ENCODE results near the gene WDFY4. TPM values are rescaled to one million over a fixed set of nuclear protein-coding genes. Genes with fewer than 3 reads are reported as not detected.

The WDFY4 gene
- total RNA-seq, 1 experiment from 2014 or later, result 0.22 TPM

DNA sequence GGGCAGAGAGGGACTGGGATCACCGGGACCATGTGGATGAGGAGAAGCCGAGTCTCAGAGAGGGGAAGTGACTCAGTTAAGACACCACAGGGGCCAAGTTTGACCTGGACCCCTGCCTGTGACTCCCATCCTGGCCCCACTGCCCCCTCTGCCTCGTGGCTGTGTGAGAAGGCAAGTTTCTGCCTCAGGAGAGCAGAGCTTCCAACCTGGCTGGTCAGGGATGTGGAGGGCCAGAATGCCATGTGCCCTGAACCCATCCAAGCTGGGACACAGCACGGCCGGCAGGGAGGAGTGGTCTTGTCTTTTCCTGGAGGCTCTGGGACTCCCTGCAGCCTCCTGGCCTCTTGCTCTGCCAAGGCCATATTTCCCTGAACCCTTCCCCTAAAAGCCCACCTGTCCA, 19.5 kb downstream of the WDFY4 start:
- Histone ChIP-seq H3K4me3 (replicated peaks in 1 of 2; ENCODE audit: low read depth in 1 of 2, low read length in 2 of 2) (no peak overlapping the region), H2AFZ (ENCODE audit: low read depth, low read length, poor library complexity, severe bottlenecking) (no peak overlapping the region), H3K9me3 (ENCODE audit: control insufficient read depth in 1 of 2, insufficient read depth in 1 of 2, low read depth in 1 of 2, low read length in 2 of 2) (no peaks in the 10 kb centered on the region), H3K79me2 (ENCODE audit: insufficient read depth, low read length) (no peaks in the 10 kb centered on the region), H3K27me3 (ENCODE audit: insufficient read depth, low read length) (peaks cover 66% of the 10 kb centered on the region), H4K20me1 (ENCODE audit: insufficient read depth) (no peaks in the 10 kb centered on the region), H3K27ac (ENCODE audit: low read depth, low read length) (no peak overlapping the region), H3K4me1 (ENCODE audit: control insufficient read depth in 1 of 2, insufficient read depth in 2 of 2, low read length in 2 of 2) (no peaks in the 10 kb centered on the region), H3K4me2 (ENCODE audit: low read length) (no peak overlapping the region), H3K9ac (ENCODE audit: low read length) (no peak overlapping the region), H3K9me2 (ENCODE audit: insufficient read depth) (no peaks in the 10 kb centered on the region), H3K36me3 (ENCODE audit: control insufficient read depth in 1 of 2, insufficient read depth in 2 of 2, low read length in 2 of 2) (no peaks in the 10 kb centered on the region)
- no peak for ATAC-seq
- intact Hi-C loops (cut with micrococcal nuclease), result no loop called here
- CTCF ChIA-PET, result no interaction called here
- BruUV-seq (replicated peaks), result no TSS peak
- TF ChIP-seq RAD21 (IDR thresholded peaks at IDR 0.05; ENCODE audit: low read depth) (no peak), CEBPB (IDR thresholded peaks at IDR 0.05; ENCODE audit: low read depth) (no peak), TCF7L2 (IDR thresholded peaks at IDR 0.05; ENCODE audit: borderline replicate concordance, extremely low read depth, insufficient read depth, insufficient read length) (no peak), ZFX (IDR thresholded peaks at IDR 0.05) (no peak), SP1 (IDR thresholded peaks at IDR 0.05; ENCODE audit: low read depth) (no peak), POLR2A (IDR thresholded peaks at IDR 0.05; ENCODE audit: borderline replicate concordance, extremely low read depth, insufficient read depth, insufficient read length) (no peak), ZNF274 (IDR thresholded peaks at IDR 0.05; ENCODE audit: low read depth, low read length) (no peak), SRF (IDR thresholded peaks at IDR 0.05; ENCODE audit: low read depth) (no peak), EZH2 (IDR thresholded peaks at IDR 0.05) (no peak), CBX3 (IDR thresholded peaks at IDR 0.05; ENCODE audit: low read depth) (no peak), EGR1 (IDR thresholded peaks at IDR 0.05; ENCODE audit: low read depth) (no peak), EZH2phosphoT487 (IDR thresholded peaks at IDR 0.05; ENCODE audit: borderline replicate concordance) (no peak), YY1 (IDR thresholded peaks at IDR 0.05; ENCODE audit: extremely low read depth, insufficient replicate concordance, low read depth, low read length) (no peak), FOSL1 (IDR thresholded peaks at IDR 0.05; ENCODE audit: low read depth) (no peak), SIN3A (IDR thresholded peaks at IDR 0.05; ENCODE audit: low read depth) (no peak)
- TF ChIP-seq, protein P1, sequence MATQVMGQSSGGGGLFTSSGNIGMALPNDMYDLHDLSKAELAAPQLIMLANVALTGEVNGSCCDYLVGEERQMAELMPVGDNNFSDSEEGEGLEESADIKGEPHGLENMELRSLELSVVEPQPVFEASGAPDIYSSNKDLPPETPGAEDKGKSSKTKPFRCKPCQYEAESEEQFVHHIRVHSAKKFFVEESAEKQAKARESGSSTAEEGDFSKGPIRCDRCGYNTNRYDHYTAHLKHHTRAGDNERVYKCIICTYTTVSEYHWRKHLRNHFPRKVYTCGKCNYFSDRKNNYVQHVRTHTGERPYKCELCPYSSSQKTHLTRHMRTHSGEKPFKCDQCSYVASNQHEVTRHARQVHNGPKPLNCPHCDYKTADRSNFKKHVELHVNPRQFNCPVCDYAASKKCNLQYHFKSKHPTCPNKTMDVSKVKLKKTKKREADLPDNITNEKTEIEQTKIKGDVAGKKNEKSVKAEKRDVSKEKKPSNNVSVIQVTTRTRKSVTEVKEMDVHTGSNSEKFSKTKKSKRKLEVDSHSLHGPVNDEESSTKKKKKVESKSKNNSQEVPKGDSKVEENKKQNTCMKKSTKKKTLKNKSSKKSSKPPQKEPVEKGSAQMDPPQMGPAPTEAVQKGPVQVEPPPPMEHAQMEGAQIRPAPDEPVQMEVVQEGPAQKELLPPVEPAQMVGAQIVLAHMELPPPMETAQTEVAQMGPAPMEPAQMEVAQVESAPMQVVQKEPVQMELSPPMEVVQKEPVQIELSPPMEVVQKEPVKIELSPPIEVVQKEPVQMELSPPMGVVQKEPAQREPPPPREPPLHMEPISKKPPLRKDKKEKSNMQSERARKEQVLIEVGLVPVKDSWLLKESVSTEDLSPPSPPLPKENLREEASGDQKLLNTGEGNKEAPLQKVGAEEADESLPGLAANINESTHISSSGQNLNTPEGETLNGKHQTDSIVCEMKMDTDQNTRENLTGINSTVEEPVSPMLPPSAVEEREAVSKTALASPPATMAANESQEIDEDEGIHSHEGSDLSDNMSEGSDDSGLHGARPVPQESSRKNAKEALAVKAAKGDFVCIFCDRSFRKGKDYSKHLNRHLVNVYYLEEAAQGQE (IDR thresholded peaks at IDR 0.05; ENCODE audit: low read depth), result no peak
- TF ChIP-seq, protein P2, sequence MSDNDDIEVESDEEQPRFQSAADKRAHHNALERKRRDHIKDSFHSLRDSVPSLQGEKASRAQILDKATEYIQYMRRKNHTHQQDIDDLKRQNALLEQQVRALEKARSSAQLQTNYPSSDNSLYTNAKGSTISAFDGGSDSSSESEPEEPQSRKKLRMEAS (IDR thresholded peaks at IDR 0.05), result no peak
- TF ChIP-seq, protein P3, sequence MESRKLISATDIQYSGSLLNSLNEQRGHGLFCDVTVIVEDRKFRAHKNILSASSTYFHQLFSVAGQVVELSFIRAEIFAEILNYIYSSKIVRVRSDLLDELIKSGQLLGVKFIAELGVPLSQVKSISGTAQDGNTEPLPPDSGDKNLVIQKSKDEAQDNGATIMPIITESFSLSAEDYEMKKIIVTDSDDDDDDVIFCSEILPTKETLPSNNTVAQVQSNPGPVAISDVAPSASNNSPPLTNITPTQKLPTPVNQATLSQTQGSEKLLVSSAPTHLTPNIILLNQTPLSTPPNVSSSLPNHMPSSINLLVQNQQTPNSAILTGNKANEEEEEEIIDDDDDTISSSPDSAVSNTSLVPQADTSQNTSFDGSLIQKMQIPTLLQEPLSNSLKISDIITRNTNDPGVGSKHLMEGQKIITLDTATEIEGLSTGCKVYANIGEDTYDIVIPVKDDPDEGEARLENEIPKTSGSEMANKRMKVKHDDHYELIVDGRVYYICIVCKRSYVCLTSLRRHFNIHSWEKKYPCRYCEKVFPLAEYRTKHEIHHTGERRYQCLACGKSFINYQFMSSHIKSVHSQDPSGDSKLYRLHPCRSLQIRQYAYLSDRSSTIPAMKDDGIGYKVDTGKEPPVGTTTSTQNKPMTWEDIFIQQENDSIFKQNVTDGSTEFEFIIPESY (IDR thresholded peaks at IDR 0.05; ENCODE audit: extremely low read depth, insufficient replicate concordance, low read length), result no peak
- TF ChIP-seq, protein P4, sequence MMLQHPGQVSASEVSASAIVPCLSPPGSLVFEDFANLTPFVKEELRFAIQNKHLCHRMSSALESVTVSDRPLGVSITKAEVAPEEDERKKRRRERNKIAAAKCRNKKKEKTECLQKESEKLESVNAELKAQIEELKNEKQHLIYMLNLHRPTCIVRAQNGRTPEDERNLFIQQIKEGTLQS (IDR thresholded peaks at IDR 0.05), result no peak
- TF ChIP-seq, protein P5, sequence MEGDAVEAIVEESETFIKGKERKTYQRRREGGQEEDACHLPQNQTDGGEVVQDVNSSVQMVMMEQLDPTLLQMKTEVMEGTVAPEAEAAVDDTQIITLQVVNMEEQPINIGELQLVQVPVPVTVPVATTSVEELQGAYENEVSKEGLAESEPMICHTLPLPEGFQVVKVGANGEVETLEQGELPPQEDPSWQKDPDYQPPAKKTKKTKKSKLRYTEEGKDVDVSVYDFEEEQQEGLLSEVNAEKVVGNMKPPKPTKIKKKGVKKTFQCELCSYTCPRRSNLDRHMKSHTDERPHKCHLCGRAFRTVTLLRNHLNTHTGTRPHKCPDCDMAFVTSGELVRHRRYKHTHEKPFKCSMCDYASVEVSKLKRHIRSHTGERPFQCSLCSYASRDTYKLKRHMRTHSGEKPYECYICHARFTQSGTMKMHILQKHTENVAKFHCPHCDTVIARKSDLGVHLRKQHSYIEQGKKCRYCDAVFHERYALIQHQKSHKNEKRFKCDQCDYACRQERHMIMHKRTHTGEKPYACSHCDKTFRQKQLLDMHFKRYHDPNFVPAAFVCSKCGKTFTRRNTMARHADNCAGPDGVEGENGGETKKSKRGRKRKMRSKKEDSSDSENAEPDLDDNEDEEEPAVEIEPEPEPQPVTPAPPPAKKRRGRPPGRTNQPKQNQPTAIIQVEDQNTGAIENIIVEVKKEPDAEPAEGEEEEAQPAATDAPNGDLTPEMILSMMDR (IDR thresholded peaks at IDR 0.05 in 2 of 3, conservative IDR thresholded peaks at IDR 0.05 in 1 of 3; ENCODE audit: borderline replicate concordance in 1 of 3, insufficient read depth in 1 of 3, low read depth in 2 of 3, low read length in 2 of 3), result no peak
- no peak for DNase-seq (ENCODE audit: low read depth, low spot score)
- POLR2A ChIA-PET, result no interaction called here
- RAD21 ChIA-PET (ENCODE audit: low non-redundant PET in 1 of 2, low total read pairs in 2 of 2, uncharacterized antibody in 2 of 2, unreplicated experiment in 2 of 2), result no interaction called here
